A549 (cell line): ENCODE measurements around the gene NID1. TPM values are rescaled to one million over a fixed set of nuclear protein-coding genes. Genes with fewer than 3 reads are reported as not detected.

ENCODE experiments used
- ATAC-seq, 2 experiments: fragments of 200-7000 bp in 1 of 2; fragments of >200 bp in 1 of 2; cut with Nextera tagmentation in 1 of 2; cut with Tn5 transposase in 1 of 2; 3 replicates each; pipeline versions ENCODE4 v1.8.0 to v1.9.1; 2018 to 2020; ENCODE audit warnings: mild to moderate bottlenecking in 1 of 2, moderate library complexity in 1 of 2
- CTCF ChIA-PET: fragments of 300-600 bp; sonication (Branson Sonifier 250); formaldehyde crosslinking; extraction: SDS; loops from one replicate; lab custom pipeline; 2021; ENCODE audit warnings: antibody characterized with exemption, inconsistent platforms; lab: Yijun Ruan, JAX
- POLR2A ChIA-PET: fragments of 350-600 bp; formaldehyde crosslinking; extraction: SDS; loops from one replicate; lab custom pipeline; 2021; ENCODE audit warnings: antibody characterized with exemption, inconsistent platforms; lab: Yijun Ruan, JAX
- DNase-seq, 2 experiments: peaks; one replicate each; pipeline versions ENCODE4 v3.0.0 to v3.0.0-alpha.2; 2011 to 2016; ENCODE audit warnings: low read depth in 1 of 2, low spot score in 1 of 2
- FAIRE-seq: peaks from 2 replicates; lab custom pipeline; 2011; peaks lifted over from hg19 to GRCh38; lab: Jason Lieb, UNC
- H3K27ac ChIP-seq, 2 experiments: fragments of >200 bp; sonication (Bioruptor Twin); formaldehyde crosslinking; 3 replicates each; pipeline ENCODE4 v1.5.1; 2016 to 2017
- H3K4me1 ChIP-seq: fragments of >200 bp; sonication (Bioruptor Twin); formaldehyde crosslinking; 3 replicates; pipeline ENCODE4 v1.6.1; 2016
- H3K4me2 ChIP-seq: fragments of >200 bp; sonication (Bioruptor Twin); formaldehyde crosslinking; 3 replicates; pipeline ENCODE4 v1.6.1; 2016
- H3K4me3 ChIP-seq: fragments of >200 bp; sonication (Bioruptor Twin); formaldehyde crosslinking; 3 replicates; pipeline ENCODE4 v1.5.1; 2016
- H3K9me3 ChIP-seq: fragments of >200 bp; sonication (Bioruptor Twin); formaldehyde crosslinking; 3 replicates; pipeline ENCODE4 v1.6.1; 2016
- ATOH8 ChIP-seq: fragments of 250-450 bp; sonication (Bioruptor Pico); IDR thresholded peaks from 2 replicates; pipeline ENCODE4 v1.5.0; 2020; ENCODE audit warnings: low read depth, mild to moderate bottlenecking, moderate library complexity
- BHLHE40 ChIP-seq: IDR thresholded peaks from 2 replicates; pipeline ENCODE4 v1.6.1; 2012; ENCODE audit warnings: low read depth, low read length, inconsistent platforms
- CEBPB ChIP-seq, 2 experiments: fragments of >200 bp in 1 of 2; sonication (Bioruptor Twin) in 1 of 2; formaldehyde crosslinking in 1 of 2; IDR thresholded peaks; 2 replicates each; pipeline ENCODE4 v1.6.1; 2012 to 2016
- CHD4 ChIP-seq: fragments of 200-600 bp; sonication (generic); IDR thresholded peaks from 2 replicates; pipeline ENCODE4 v1.6.1; 2016; ENCODE audit warnings: antibody characterized with exemption, mild to moderate bottlenecking, borderline replicate concordance
- FOXS1 ChIP-seq: fragments of 250-450 bp; sonication (Bioruptor Pico); IDR thresholded peaks from 2 replicates; pipeline ENCODE4 v1.5.0; 2020; ENCODE audit warnings: mild to moderate bottlenecking, moderate library complexity
- HOXA7 ChIP-seq: fragments of 250-450 bp; sonication (Bioruptor Pico); IDR thresholded peaks from 2 replicates; pipeline ENCODE4 v1.5.0; 2020; ENCODE audit warnings: mild to moderate bottlenecking, moderate library complexity
- HOXB5 ChIP-seq: fragments of 250-450 bp; sonication (Bioruptor Pico); IDR thresholded peaks from 2 replicates; pipeline ENCODE4 v1.5.0; 2020; ENCODE audit warnings: mild to moderate bottlenecking, moderate library complexity
- JUN ChIP-seq, 2 experiments: fragments of >200 bp; sonication (Bioruptor Twin); formaldehyde crosslinking; IDR thresholded peaks; 2 replicates in 1 of 2; 3 replicates in 1 of 2; pipeline ENCODE4 v1.6.1; 2016 to 2017
- KDM1A ChIP-seq: fragments of 200-600 bp; sonication (generic); IDR thresholded peaks from 2 replicates; pipeline ENCODE4 v1.6.1; 2016; ENCODE audit warnings: low read depth, mild to moderate bottlenecking
- MAFK ChIP-seq: fragments of 450-650 bp; IDR thresholded peaks from 2 replicates; pipeline ENCODE4 v1.6.1; 2014; ENCODE audit not compliant: partially characterized antibody
- NR3C1 ChIP-seq: fragments of >200 bp; sonication (Bioruptor Twin); formaldehyde crosslinking; IDR thresholded peaks from 3 replicates; pipeline ENCODE4 v1.6.1; 2017
- PHF8 ChIP-seq: fragments of 200-600 bp; sonication (generic); IDR thresholded peaks from 2 replicates; pipeline ENCODE4 v1.6.1; 2016; ENCODE audit warnings: low read depth, mild to moderate bottlenecking, antibody characterized with exemption, moderate library complexity, borderline replicate concordance
- RNF2 ChIP-seq: fragments of 200-600 bp; sonication (generic); IDR thresholded peaks from 2 replicates; pipeline ENCODE4 v1.6.1; 2016; ENCODE audit warnings: low read depth, mild to moderate bottlenecking, antibody characterized with exemption, moderate library complexity, borderline replicate concordance
- SMC3 ChIP-seq: fragments of >200 bp; sonication (Bioruptor Twin); formaldehyde crosslinking; IDR thresholded peaks from 3 replicates; pipeline ENCODE4 v1.6.1; 2018; ENCODE audit warnings: inconsistent platforms
- USF2 ChIP-seq: fragments of 450-650 bp; IDR thresholded peaks from 2 replicates; pipeline ENCODE4 v1.6.1; 2014; ENCODE audit warnings: antibody characterized with exemption
- WGBS: methylation state at CpG from one replicate; pipeline ENCODE4 v1.1.6; 2017; ENCODE audit errors: missing lambda C conversion rate; 5-methylcytosine and 5-hydroxymethylcytosine counted together
- polyA plus RNA-seq, 4 experiments: library from polyadenylated mRNA; depleted of rRNA in 3 of 4; stranded (reverse); fragments of >200 nt; fragmentation: RNase III in 1 of 4; extraction: RNeasy Plus Mini Kit Qiagen cat#74134 plus additional on column Dnase treatment in 1 of 4; gene quantifications; 2 replicates in 3 of 4; 3 replicates in 1 of 4; pipeline ENCODE4 v1.2.3, GENCODE V29; 2011 to 2017
- TF ChIP-seq, protein P1 (sequence below): IDR thresholded peaks from 2 replicates; pipeline ENCODE4 v1.6.1; 2012
- TF ChIP-seq, protein P2 (sequence below): IDR thresholded peaks from 2 replicates; pipeline ENCODE4 v1.6.1; 2012

NID1 gene
- polyA plus RNA-seq, 2 of the 4 experiments (the other 2 are of a cell fraction): 6.8 to 10.5 TPM

GRCh38 chr1:236111527-236112331, 46.8 kb upstream of the NID1 start (continued):
- TF ChIP-seq, protein P1, sequence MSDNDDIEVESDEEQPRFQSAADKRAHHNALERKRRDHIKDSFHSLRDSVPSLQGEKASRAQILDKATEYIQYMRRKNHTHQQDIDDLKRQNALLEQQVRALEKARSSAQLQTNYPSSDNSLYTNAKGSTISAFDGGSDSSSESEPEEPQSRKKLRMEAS: no peak
- TF ChIP-seq PHF8: no peak
- no peak for TF ChIP-seq FOXS1 (CRISPR knock-in tag)
- no peak for TF ChIP-seq CEBPB (IDR thresholded peaks at IDR 0.05)
- TF ChIP-seq RNF2: no peak

DNA sequence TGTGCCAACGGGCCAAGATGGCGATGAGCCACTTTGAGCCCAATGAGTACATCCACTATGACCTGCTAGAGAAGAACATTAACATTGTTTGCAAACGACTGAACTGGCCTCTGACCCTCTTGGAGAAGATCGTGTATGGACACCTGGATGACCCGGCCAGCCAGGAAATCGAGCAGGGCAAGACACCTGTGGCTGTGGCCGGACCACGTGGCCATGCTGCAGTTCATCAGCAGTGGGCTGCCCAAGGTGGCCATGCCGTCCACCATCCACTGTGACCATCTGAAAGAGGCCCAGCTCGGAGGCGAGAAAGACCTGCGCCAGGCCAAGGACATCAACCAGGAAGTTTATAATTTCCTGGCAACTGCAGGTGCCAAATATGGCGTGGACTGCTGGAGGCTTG, 45.2 kb upstream of the NID1 start:
- ChIA-PET CTCF (interaction anchor here (0.6 to 1.7 kb wide), 8 partner anchors 11 to 448 kb away, joined by 3 to 10 read pairs (median 4); no protein-coding TSS in a partner anchor), POLR2A (no interaction called here)
- no peak for FAIRE-seq

DNA sequence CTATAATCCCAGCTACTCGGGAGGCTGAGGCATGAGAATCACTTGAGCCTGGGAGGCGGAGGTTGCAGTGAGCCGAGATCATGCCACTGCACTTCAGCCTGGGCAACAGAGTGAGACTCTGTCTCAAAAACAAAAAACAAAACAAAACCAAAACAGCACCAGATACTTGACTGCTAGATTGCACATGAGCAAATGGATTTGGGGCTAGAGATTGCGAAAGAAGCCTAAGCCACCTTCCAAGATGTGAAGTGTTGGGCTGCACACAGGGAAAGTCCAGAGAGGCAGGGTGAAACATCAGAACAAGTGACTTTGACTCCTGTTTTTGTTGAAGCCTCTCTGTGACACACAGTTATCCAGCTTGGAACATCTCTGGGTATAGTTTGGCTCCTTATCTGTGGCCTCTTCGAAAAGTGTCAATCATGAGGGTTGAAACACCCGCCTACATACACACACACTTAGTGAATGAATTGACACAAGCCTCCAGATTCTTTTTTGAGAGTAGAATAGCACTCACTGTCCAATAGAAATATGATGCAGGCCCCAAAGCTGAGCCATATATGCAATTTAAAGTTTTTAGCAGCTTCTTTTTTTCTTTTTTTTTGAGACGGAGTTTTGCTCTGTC, 43.2 kb upstream of the NID1 start:
- H3K9me3 ChIP-seq: no peaks in the 10 kb centered on the region
- no peak overlapping the region for H3K27ac ChIP-seq
- WGBS: 88% methylated on average over 7 of the region's 7 CpGs
- ChIA-PET CTCF (interaction anchor here (0.8 to 7.7 kb wide), 13 partner anchors 8 to 465 kb away, joined by 3 to 110 read pairs (median 4); no protein-coding TSS in a partner anchor), POLR2A (no interaction called here)
- TF ChIP-seq CEBPB (IDR thresholded peaks at IDR 0.05) (peak; percentile 6 to 74; a peak in 2 of 4 replicates), CHD4 (no peak)
- DNase-seq (no peak), ATAC-seq (no peak), FAIRE-seq (no peak)
- no peaks in the 10 kb centered on the region for H3K4me1 ChIP-seq
- no peak overlapping the region for H3K4me2 ChIP-seq
- H3K4me3 ChIP-seq: no peak overlapping the region

More for the DNA sequence above, 45.2 kb upstream of the NID1 start:
- no peaks in the 10 kb centered on the region for H3K9me3 ChIP-seq
- no peak for DNase-seq
- ATAC-seq: no peak
- H3K4me1 ChIP-seq: no peaks in the 10 kb centered on the region
- H3K4me2 ChIP-seq: no peak overlapping the region
- H3K27ac ChIP-seq: no peak overlapping the region
- WGBS: 78% methylated on average over 13 of the region's 13 CpGs
- no peak overlapping the region for H3K4me3 ChIP-seq
- TF ChIP-seq KDM1A: no peak
- no peak for TF ChIP-seq HOXB5 (CRISPR knock-in tag)
- no peak for TF ChIP-seq BHLHE40
- no peak for TF ChIP-seq SMC3
- TF ChIP-seq MAFK: no peak
- no peak for TF ChIP-seq USF2
- TF ChIP-seq JUN (IDR thresholded peaks at IDR 0.05): no peak
- no peak for TF ChIP-seq NR3C1

GRCh38 chr1:236107121-236107907, 42.4 kb upstream of the NID1 start:
- 55% methylated on average over 9 of the region's 9 CpGs for WGBS
- POLR2A ChIA-PET: no interaction called here
- Histone ChIP-seq H3K27ac (no peak overlapping the region), H3K4me2 (no peak overlapping the region), H3K9me3 (no peaks in the 10 kb centered on the region), H3K4me1 (no peaks in the 10 kb centered on the region), H3K4me3 (no peak overlapping the region)
- CTCF ChIA-PET: interaction anchor here (0.6 to 7.7 kb wide), 7 partner anchors 17 to 420 kb away, joined by 3 to 110 read pairs (median 4); no protein-coding TSS in a partner anchor
- FAIRE-seq: no peak
- no peak for DNase-seq
- TF ChIP-seq, protein P2, sequence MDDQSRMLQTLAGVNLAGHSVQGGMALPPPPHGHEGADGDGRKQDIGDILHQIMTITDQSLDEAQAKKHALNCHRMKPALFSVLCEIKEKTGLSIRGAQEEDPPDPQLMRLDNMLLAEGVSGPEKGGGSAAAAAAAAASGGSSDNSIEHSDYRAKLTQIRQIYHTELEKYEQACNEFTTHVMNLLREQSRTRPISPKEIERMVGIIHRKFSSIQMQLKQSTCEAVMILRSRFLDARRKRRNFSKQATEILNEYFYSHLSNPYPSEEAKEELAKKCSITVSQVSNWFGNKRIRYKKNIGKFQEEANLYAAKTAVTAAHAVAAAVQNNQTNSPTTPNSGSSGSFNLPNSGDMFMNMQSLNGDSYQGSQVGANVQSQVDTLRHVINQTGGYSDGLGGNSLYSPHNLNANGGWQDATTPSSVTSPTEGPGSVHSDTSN: no peak
- TF ChIP-seq KDM1A (no peak), CEBPB (IDR thresholded peaks at IDR 0.05) (no peak), ATOH8 (no peak), HOXA7 (CRISPR knock-in tag) (no peak), FOXS1 (CRISPR knock-in tag) (no peak)
- no peak for ATAC-seq
